Ureter (tissue), 1 donor: Measurements from ENCODE around the gene RIMBP3C. TPM values are rescaled to one million over a fixed set of nuclear protein-coding genes. Genes with fewer than 3 reads are reported as not detected.
"Not testable (repeated sequence)": the region's sequence is repeated elsewhere in the genome, so short reads cannot be mapped to it uniquely, and the experiment has no call there.

Experiments
- DNase-seq: peaks from one replicate; pipeline ENCODE4 v3.0.0-alpha.2; 2020; ENCODE audit warnings: low spot score
- total RNA-seq: library from RNA; stranded (reverse); gene quantifications from one replicate; pipeline ENCODE4 v1.2.4, GENCODE V29; 2023
- donor health status: DM: yes; HTN: yes; CAD: no.

RIMBP3C gene
- total RNA-seq, 1 donor from 2014 or later = 0.29 TPM

DNA sequence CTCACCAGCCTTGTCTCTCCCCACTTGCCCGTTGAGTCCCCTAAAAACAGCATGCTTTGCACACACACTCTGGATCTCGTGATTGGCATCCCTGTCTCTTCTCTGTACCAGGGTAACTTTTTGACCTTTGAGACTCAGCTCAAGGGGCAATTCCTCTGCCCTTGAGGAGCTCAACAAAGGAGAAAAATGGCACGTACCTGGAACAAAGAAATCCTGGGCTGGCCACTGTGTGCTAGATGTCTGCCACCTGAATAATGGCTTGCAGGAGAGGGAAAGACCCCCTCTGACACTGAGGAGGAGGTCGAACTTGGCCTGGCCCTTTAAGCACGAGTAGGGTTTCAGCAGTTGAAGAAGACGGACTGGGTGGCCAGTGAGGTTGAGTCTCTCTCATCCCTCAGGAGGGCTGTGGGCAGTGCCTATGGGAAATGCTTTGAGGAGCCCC lies 22.1 kb upstream of the RIMBP3C start:
- no peak for DNase-seq

DNA sequence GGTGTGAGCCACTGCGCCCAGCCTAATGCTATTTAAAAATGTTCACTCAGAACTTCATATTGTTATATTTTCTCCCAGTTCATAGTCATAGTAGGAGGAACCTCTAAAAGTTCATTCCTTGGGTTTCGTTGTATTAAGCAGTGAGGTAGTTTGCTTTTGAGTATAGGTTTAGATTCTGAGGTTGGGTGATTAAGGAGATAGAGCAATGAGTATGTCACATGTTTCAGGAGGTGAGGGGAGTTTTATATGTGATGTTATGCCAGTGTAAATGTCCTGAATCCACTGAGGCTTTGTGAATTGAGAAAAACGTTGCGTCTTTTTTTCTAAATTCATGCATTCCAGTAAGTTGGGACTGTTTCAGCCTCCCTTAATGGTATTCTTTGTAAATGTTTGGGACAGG lies 20.4 kb upstream of the RIMBP3C start:
- no peak for DNase-seq

DNA sequence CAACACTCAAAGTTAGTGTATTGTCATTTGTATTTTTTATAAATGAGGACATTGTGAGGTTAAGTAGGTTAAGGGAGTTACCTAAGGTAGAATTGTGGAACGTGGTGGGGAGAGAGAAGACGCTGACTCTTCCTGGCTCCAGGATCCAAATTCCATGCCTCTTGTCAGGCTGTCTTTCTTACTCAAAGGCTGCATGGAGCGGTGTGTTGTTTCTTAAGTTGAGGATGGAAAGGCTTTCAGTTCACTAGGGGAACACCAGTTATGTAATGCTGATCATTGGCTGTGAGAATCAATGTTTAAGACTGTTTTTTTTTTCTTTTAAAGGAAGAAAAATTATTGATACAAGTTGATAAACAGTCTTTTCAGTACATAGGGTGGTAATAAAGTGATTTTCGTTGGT lies 19.1 kb upstream of the RIMBP3C start:
- DNase-seq = no peak

DNA sequence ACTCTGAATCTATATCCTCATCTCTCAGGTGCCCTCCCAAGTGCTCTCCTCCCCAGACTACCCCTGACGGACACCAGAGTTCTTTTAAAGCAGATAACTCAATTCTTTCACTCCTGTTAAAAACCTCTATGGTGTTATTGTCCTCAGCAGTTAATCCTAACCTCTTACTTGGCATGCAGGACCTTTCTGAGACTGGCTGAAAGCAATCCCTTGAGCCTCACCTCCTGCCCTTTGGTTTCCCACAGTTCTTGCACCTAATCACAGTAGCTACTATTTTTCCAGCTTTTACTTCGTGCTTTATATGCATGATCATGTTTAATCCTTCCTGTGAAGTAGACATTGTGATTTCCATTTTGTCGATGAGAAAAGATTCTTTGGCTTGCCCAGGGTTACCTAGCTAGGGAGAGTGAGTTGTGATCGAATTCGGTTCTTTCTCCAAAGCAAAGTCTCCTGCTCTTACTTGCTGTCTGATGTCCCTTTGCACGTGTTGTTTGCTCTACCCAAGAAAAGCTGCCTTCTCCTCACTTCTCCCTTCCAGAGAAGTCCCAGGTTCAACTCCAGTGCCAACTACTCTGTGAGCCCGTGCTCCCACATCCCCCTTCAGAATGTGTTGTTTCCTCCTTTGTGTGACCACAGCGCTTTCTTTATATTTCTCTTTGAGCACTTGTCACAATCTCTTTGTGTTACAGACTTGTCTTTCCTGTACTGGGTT lies 18.4 kb upstream of the RIMBP3C start:
- DNase-seq = no peak

DNA sequence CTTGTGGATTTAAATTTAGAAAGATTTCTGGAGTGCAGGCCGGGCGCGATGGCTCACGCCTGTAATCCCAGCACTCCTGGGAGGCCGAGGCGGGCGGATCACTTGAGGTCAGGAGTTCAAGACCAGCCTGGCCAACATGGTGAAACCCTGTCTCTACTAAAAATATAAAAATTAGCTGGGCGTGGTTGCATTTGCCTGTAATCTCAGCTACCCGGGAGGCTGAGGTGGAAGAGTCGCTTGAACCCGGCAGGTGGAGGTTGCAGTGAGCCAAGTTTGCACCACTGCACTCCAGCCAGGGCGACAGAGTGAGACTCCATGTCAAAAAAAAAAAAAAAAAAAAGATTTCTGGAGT lies 17.8 kb upstream of the RIMBP3C start:
- DNase-seq = not testable (repeated sequence)

DNA sequence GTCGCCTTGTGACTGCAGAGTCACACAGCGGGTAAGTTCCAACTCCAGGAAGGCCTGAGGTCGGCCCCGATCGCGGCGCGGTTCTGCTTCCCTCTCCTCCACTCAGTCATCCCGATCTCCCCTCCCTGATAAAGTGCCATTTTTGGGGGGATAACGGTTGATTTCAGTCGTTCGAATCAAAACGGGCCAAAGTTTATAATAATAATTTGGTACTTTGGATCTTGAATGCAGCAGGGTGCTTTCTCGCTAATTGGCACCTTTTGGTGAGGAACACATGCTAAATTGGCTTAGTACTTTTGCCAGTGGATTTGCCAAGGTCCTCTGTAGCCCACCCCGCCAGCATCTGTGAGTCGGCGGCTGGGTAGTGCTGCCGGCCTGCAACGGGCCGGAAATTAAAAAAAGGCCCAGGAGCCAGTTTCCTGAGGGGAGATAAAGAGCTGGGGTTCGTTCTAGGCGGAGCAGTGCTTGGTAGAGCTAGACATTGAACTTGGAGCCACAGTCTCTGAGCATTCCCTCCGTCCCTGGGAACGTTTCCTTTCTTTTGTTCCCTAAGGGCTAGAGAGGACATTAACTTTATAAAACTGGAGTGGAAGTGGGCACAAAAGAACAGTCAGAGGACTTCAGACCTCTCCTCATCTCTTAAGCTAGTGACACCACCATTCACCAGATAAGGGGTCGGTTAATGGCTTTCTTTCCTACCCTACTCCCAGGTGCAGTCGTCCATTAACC lies 17.2 kb upstream of the RIMBP3C start:
- no peak for DNase-seq

DNA sequence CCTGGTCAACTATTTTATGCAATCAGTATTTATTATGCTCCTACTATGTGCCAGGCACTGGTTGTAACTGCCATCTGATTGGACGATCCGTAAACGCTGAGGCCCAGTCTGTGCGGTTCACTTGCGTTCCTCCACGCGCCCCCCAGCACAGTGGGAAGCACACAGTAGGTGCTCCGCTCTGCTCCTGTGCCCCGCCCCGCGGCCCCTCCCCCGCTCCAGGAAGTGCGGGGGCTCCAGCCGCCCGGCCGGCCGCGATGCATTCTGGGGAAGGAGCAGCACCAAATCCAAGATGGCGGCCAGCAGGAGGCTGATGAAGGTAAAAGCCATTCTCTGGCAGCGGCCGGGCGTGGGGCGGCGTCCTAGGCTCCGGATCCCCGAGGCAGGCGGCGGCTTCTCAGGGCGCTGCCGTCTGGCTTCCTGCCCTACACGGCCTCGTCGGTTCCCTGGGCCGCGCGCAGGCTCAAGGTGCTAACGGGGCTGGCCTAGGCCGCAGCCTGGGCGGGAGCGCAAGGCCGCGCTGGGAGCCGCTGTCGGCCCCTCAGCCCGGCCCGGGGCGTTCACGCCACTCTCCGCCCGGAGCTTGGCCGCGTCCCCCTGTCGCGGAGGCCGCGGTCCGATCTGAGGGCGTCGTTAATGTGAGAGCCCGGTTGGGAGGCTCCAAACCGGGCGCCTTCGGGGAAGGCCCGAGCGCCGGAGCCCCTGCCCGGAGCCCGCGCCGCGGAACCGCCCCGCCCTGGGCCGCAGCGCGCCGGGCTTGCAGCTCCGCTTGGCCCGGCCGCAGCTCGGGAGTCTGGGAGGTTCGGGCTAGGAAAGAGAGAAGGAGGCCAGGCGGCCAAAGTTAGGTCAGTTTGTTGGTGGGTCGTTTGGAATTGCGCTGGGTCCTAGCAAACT lies 16.4 kb upstream of the RIMBP3C start, which contains the start of gene UBE2L3:
Gene UBE2L3 (plus strand): TSS at position 259 of the 891 bp plus-strand sequence. CDS start 31 bp downstream, at position 290.
- DNase-seq = peak; percentile 83

DNA sequence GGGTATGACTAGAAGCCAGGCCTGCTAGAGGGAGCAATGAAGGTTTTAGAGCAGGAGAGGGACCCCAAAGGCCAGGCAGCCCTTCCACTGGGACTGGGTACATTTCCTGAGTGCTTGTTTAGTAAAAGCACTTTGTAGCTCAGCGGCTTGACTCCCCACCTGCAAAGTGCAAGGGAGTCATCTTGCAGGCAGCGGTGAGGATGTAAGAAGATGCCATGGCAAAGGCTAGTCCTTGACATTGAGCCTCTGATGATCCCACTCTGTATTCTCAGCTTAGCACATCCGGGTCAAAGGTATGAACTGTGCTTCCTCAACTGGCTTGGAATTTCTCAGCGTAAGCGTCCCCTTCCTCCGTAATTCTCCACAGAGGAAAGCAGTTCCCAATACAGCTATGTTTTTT lies 13.2 kb upstream of the RIMBP3C start:
- no peak for DNase-seq

DNA sequence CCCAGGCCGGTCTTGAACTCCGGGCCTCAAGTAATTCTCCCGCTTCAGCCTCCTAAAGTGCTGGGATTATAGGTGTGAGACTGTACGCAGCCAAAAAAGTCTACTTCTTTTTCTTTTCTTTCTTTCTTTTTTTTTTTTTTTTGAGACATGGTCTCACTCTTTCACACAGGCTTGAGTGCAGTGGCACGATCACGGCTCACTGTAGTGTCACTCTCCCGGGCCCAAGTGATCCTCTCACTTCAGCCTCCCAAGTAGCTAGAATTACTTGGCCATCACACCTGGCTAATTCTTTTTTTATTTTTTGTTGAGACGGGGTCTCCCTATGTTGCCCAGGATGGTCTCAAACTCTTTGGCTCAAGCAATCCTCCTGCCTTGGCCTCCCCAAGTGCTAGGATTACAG lies 12.7 kb upstream of the RIMBP3C start:
- no peak for DNase-seq

DNA sequence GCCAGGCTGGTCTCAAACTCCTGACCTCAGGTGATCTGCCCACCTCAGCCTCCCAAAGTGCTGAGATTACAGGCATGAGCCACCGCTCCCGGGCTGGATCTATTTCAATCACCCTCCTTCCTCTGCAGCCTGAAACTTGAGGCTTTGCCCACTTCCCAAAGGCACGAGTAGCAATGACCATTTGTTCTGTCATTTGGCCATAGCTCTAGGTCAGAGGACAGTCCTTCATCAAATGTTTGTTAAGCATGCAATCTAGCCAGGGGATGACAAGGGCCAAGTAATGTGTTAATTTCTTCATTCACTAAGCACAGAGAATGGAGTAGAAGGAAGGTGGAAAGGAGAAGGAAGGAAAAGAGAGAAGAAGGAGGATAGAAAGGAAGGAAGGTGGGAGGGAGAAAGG lies 9.4 kb upstream of the RIMBP3C start:
- DNase-seq = not testable (repeated sequence)

DNA sequence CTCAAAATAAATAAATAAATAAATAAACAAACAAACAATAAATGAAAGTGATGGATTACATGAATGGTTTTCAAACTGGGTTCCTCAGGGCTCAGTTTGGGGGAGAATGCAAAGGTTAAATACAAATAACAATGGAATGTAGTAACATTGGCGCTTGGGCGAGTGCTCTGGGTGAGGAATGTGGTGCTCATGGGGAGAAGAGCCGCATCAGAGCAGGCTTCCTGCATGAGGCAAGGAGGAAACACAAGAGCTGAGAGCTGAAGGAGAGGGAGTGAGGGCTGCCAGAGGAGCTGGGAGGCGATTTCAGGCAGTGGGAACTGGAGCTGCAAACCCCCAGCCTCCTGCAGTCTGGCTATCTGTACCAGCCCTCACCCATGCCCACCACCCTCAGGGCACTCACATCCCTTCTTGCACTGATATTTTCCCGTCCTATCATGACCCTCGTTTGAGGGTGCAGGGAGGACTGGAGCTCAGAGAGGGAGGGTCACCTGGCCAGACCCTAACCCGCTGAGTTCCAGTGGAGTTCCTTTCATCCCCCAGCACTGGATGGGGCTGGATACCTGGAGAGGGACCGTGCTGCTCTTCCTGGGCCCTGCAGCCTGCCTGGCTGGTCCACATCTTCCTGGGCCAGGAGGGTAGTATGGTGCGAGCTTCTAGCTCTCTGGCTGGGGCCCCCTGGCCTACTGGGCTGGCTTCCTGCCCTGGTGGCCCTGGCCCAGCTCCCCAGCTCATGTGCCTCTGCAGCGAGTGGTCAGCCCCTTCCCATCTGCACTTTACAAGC lies 8.3 kb upstream of the RIMBP3C start:
- DNase-seq = not testable (repeated sequence)

DNA sequence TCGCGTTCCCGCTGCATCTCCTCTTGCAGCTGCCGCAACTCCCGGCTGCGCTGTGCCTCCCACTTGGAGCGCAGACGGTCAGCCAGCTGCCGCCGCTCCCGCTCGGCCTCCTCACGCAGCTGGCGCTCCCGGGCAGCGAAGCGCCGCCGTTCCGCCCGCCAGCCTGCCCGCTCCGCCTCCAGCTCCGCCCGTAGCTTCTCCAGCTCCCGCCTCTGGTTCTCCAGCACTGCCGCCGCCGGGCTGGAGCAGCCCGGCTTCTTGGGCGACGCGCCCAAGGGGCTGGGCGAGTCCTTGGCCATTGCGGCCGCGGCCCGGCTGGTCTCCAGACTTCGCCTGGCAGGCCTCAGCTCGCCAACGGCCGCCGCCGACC lies 598 bp downstream of the RIMBP3C start:
- DNase-seq = not testable (repeated sequence)

DNA sequence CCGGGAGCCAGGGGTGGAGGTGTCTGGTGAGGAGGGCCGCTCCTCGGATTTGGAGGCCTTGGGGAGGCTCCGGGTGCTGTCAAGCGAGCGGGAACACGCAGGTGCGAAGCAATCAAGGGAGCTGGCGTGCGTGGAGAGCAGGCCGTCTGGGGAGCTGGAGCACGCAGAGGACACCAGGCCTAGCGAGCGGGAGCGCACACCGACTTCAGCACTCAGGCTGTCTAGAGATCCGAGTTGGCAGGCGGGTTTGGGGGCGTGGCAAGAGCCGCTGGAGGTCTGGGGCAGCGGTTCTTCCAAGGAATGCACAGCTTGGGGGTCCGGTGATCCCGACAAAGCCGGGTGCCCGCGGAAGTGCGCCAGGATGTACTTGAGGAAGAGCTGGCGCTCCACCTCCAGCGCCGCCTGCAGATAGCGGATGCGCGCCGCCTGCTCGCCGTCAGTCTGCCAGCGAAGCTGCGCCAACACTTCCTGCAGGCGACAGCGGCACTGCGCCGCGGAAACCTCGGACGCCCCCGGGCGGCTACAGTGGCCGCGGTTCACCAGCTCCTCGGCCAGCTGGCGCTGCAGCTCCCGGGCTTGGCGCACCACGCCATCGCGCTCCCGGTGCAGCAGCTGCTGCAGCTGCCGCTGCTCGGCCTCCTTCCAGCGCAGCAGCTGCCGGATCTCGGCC lies 1.1 kb downstream of the RIMBP3C start:
- DNase-seq = not testable (repeated sequence)

DNA sequence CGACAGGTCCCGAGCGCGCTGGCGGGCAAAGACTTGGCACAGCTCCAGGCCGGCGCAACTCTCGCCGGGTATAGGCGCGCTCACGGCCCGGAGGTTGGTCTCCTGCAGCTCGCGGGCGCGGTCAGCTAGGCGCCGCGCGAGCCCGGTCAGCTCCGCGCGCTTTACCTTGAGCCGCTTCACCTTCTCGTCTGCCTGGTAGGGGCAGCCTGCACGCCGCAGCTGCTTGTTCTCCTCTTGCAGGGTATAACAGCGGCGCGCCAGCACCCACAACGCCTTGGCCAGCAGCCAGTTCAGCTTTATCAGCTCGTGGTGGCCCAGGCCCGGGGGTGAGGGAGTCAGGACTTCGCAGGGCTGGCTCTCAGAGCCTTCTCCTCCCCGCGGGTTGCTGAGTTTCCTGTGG lies 1.7 kb downstream of the RIMBP3C start:
- DNase-seq = not testable (repeated sequence)

DNA sequence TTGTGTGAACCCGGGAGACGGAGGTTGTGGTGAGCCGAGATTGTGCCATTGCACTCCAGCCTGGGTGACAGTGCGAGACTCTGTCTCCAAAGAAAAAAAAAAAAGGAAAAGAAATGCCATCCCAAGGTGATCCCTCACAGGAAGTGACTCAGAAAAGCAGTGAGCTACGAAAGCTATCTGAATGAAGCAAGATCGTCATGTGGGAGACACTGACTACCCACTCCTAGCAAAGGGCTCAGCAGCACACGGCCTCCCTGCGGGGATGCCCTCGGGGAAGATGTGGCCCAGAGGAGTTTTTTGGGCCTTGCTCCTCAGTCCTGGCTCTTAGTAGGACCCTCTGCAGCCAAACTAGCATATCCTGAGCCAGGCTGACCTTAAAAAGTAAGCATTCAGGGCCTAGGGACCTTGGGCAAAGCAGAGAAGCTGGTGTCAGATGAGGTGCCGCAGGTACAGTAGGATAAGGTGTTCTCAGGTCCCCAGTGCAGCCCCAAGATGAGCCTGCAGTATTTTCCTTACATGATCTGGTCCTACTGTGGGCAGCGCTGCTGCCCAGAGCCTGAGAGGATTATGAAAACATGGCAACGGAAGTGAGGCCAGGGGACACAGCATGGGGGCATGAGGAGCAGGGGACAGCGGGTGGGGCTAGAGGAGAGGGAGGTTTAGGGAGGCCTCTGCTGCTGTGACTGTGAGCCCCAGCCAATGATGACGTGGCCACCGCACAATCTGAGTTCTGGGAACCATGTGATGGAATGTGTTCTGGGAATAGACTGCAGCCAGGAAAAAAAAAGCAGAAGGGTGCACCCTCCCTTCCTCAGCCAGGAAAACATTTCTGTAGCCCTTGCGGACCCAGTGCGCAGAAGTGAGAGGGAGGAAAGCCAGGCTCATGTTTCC lies 6.6 kb downstream of the RIMBP3C start:
- not testable (repeated sequence) for DNase-seq

DNA sequence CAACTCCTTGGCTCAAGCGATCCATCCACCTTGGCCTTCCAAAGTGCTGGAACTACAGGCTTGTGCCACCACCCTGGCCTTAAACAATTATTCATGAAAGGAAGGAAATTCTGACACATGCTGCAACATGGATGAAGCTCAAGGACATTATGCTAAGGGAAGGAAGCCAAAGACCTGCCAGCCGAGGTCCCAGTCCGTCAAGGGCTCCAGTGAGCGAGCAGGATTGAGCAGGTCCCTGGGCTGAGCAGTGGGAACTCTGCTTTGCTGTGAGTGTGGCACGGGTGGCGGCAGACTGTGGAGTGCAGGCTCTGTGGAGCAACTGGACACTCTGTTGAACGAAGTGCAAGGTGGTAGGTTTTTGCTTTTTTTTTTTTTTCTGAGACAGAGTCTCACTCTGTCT lies 11.4 kb downstream of the RIMBP3C start:
- DNase-seq = not testable (repeated sequence)

DNA sequence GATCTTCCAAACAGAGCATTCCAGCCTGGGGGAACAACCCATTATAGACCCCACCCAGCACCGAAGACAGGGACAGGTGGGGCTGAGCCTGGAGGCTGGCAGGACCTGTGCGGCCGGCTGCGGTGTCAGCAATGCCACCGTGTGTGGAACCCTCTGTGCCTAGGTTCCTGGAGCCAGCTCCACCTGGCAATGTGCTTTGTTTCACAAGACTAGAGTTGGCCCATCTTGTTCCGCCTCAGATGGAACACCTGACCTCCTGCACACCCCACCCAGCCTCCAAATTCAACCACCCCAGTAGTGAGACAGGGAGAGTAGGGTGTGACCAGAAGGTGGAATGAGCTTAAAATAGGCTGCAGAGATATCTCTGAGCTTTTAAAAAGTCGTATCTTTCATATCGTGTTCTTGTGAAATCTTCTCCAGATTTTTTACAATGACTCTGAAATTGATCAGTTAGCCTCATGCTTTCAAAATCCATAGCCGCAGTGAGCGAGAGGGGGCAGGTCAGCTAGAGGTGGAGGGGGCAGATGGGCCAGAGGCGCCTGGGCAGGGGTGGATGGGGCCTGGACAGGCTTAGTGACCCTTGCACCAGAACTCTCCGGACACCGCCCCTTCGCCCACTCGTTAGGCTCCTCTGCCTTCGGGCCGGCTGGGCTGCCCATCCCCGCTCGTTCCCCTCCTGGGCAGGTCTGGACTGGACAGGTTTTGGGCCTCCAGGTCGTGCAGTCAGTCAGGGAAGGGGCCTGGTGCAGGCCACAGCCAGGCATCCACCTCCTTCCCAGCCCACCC lies 18.2 kb downstream of the RIMBP3C start:
- not testable (repeated sequence) for DNase-seq

DNA sequence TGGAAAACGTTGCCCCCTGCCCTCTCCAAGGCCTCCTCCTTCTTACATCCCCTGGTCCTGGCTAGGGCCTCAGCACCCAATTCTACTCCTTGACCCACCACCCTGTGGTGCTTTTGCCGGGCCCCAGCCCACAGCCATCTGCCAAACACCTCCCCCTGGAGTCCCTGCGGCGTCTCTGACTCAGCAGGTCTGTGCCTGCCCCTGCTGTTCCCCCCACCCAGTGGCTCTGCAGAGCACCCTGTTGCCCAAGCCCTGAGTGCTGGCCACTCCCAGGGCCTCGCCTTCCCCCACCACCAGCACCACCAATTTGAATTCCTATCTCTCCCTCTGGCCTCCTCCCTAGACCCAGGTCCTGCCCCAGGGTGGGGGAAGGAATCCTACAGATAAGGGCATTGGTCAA lies 19.7 kb downstream of the RIMBP3C start:
- DNase-seq = not testable (repeated sequence)
